HepG2 (cell line): ENCODE data around the gene RTP5. TPM values are rescaled to one million over a fixed set of nuclear protein-coding genes. Genes with fewer than 3 reads are reported as not detected.

Experiments used
- CHD4 ChIP-seq: fragments of 200-600 bp; sonication (generic); IDR thresholded peaks from 2 replicates; pipeline ENCODE4 v1.7.0; 2017; ENCODE audit warnings: mild to moderate bottlenecking, low read length, borderline replicate concordance
- HMGXB4 ChIP-seq, 2 experiments: sonication (generic) in 1 of 2; formaldehyde crosslinking in 1 of 2; IDR thresholded peaks; 2 replicates each; pipeline versions ENCODE4 v1.4.0 to v1.6.1; 2018 to 2020; ENCODE audit warnings: missing genetic modification reagents in 2 of 2, borderline replicate concordance in 1 of 2, low read depth in 1 of 2, mild to moderate bottlenecking in 1 of 2, missing biosample characterization in 1 of 2
- HNF1A ChIP-seq, 2 experiments: sonication (generic) in 1 of 2; formaldehyde crosslinking in 1 of 2; IDR thresholded peaks; 2 replicates each; pipeline versions ENCODE4 v1.4.0 to v1.6.1; 2016 to 2020; ENCODE audit warnings: borderline replicate concordance in 1 of 2, low read depth in 1 of 2, mild to moderate bottlenecking in 1 of 2, missing genetic modification reagents in 1 of 2
- HNRNPUL1 ChIP-seq: fragments of 200-400 bp; formaldehyde crosslinking; IDR thresholded peaks from 2 replicates; pipeline ENCODE4 v1.6.1; 2017; ENCODE audit warnings: low read depth, mild to moderate bottlenecking, low read length, moderate library complexity
- NCOA5 ChIP-seq: sonication (generic); formaldehyde crosslinking; IDR thresholded peaks from 2 replicates; pipeline ENCODE4 v1.4.0; 2020; ENCODE audit warnings: missing genetic modification reagents
- NR2F1 ChIP-seq, 2 experiments: fragments of 450-650 bp in 1 of 2; formaldehyde crosslinking in 1 of 2; IDR thresholded peaks; 2 replicates each; pipeline versions ENCODE4 v1.5.0 to v1.6.1; 2016 to 2020; ENCODE audit warnings: mild to moderate bottlenecking in 1 of 2, missing compliant biosample characterization in 1 of 2, missing genetic modification reagents in 1 of 2, moderate library complexity in 1 of 2
- SRSF4 ChIP-seq: fragments of 200-400 bp; formaldehyde crosslinking; IDR thresholded peaks from one replicate; pipeline ENCODE4 v1.6.1; 2018; ENCODE audit warnings: mild to moderate bottlenecking, low read depth, low read length, moderate library complexity; ENCODE audit not compliant: poor library complexity, severe bottlenecking
- SSRP1 ChIP-seq: IDR thresholded peaks from 2 replicates; pipeline ENCODE4 v1.6.1; 2016; ENCODE audit warnings: control low read depth
- SYNCRIP ChIP-seq: fragments of 200-400 bp; formaldehyde crosslinking; IDR thresholded peaks from 2 replicates; pipeline ENCODE4 v1.6.1; 2018; ENCODE audit warnings: mild to moderate bottlenecking, low read depth, low read length; ENCODE audit not compliant: insufficient read depth
- TCF7 ChIP-seq: sonication (generic); IDR thresholded peaks from 2 replicates; pipeline ENCODE4 v1.6.1; 2016; ENCODE audit warnings: antibody characterized with exemption, low read depth
- UBTF ChIP-seq: sonication (generic); formaldehyde crosslinking; IDR thresholded peaks from 2 replicates; pipeline ENCODE4 v1.4.0; 2020; ENCODE audit warnings: mild to moderate bottlenecking, missing genetic modification reagents
- ZNF280B ChIP-seq: sonication (generic); formaldehyde crosslinking; IDR thresholded peaks from 2 replicates; pipeline ENCODE4 v1.5.0; 2020; ENCODE audit warnings: missing genetic modification reagents, mild to moderate bottlenecking, borderline replicate concordance
- ZNF563 ChIP-seq: sonication (generic); formaldehyde crosslinking; IDR thresholded peaks from 2 replicates; pipeline ENCODE4 v1.8.0; 2022; ENCODE audit warnings: mild to moderate bottlenecking, moderate library complexity, missing genetic modification reagents
- ZNF576 ChIP-seq: sonication (generic); formaldehyde crosslinking; IDR thresholded peaks from 2 replicates; pipeline ENCODE4 v1.4.0; 2020; ENCODE audit warnings: mild to moderate bottlenecking, missing genetic modification reagents
- ZNF615 ChIP-seq: sonication (generic); formaldehyde crosslinking; IDR thresholded peaks from 2 replicates; pipeline ENCODE4 v1.5.0; 2020; ENCODE audit warnings: mild to moderate bottlenecking, missing genetic modification reagents, borderline replicate concordance
- ZNF737 ChIP-seq: sonication (generic); formaldehyde crosslinking; IDR thresholded peaks from 2 replicates; pipeline ENCODE4 v1.5.0; 2020; ENCODE audit warnings: missing genetic modification reagents, mild to moderate bottlenecking, borderline replicate concordance
- polyA plus RNA-seq, 8 experiments: library from polyadenylated mRNA; depleted of rRNA in 3 of 8; stranded (reverse) in 7 of 8; unstranded in 1 of 8; fragments of >200 nt; fragmentation: Illumina TruSeq in 4 of 8; extraction: Trizol in 4 of 8; gene quantifications; 2 replicates each; pipeline versions ENCODE4 v1.2.1 to v1.2.3, GENCODE V29; 2011 to 2016; ENCODE audit warnings: low read depth in 4 of 8, missing spikeins in 1 of 8, mixed read lengths in 1 of 8; ENCODE audit not compliant: insufficient read depth in 1 of 8
- total RNA-seq, 5 experiments: library from RNA; depleted of rRNA; stranded (reverse); fragments of >200 nt; fragmentation: Illumina TruSeq; extraction: Trizol; gene quantifications; 2 replicates each; pipeline ENCODE4 v1.2.3, GENCODE V29; 2016; ENCODE audit warnings: low read depth in 1 of 5

RTP5 gene
- total and polyA plus RNA-seq, 2 of the 13 experiments (the other 11 are each of a cell fraction or from before 2014, with no cell fraction given) = not detected

GRCh38 chr2:241850544-241851324, 18.8 kb upstream of the RTP5 start (continued):
- no peak for TF ChIP-seq ZNF576 (CRISPR knock-in tag)
- no peak for TF ChIP-seq NR2F1 (CRISPR knock-in tag; IDR thresholded peaks at IDR 0.05)
- TF ChIP-seq HMGXB4 (CRISPR knock-in tag; IDR thresholded peaks at IDR 0.05; ENCODE audit: borderline replicate concordance in 1 of 2, low read depth in 1 of 2) = no peak
- no peak for TF ChIP-seq ZNF280B (CRISPR knock-in tag)
- no peak for TF ChIP-seq HNF1A (IDR thresholded peaks at IDR 0.05; ENCODE audit: low read depth)
- TF ChIP-seq HNF1A (CRISPR knock-in tag; IDR thresholded peaks at IDR 0.05; ENCODE audit: borderline replicate concordance) = 0 out of 2 replicates have a peak, but pooled peaks have one; percentile 16
- TF ChIP-seq ZNF563 (CRISPR knock-in tag) = 0 out of 2 replicates have a peak, but pooled peaks have one; percentile 32
- TF ChIP-seq HNRNPUL1 = no peak
- TF ChIP-seq SSRP1 = no peak
- no peak for TF ChIP-seq SRSF4
- TF ChIP-seq SYNCRIP = no peak
- no peak for TF ChIP-seq CHD4
- TF ChIP-seq ZNF737 = 0 out of 2 replicates have a peak, but pooled peaks have one; percentile 37
- no peak for TF ChIP-seq ZNF615
- no peak for TF ChIP-seq TCF7
- no peak for TF ChIP-seq NCOA5 (CRISPR knock-in tag)
- peak; percentile 31; the same call in 1 of the 2 replicates for TF ChIP-seq UBTF
